BLaER1 (cell line): ENCODE results near the gene SART3.
A peak's percentile ranks its signal among the peaks of the same experiment; 100 is the strongest.

Experiments
- H3K27ac ChIP-seq: shearing (Covaris generic); formaldehyde crosslinking; 2 replicates; pipeline ENCODE4 v1.8.1; 2022
- H3K27me3 ChIP-seq: shearing (Covaris generic); formaldehyde crosslinking; 2 replicates; pipeline ENCODE4 v1.8.1; 2022
- H3K36me3 ChIP-seq: shearing (Covaris generic); formaldehyde crosslinking; 2 replicates; pipeline ENCODE4 v1.8.1; 2022
- H3K4me1 ChIP-seq: shearing (Covaris generic); formaldehyde crosslinking; 2 replicates; pipeline ENCODE4 v1.8.1; 2022
- H3K4me2 ChIP-seq: shearing (Covaris generic); formaldehyde crosslinking; 2 replicates; pipeline ENCODE4 v1.8.1; 2022
- H3K4me3 ChIP-seq: shearing (Covaris generic); formaldehyde crosslinking; 2 replicates; pipeline ENCODE4 v1.8.1; 2022
- H3K9ac ChIP-seq: shearing (Covaris generic); formaldehyde crosslinking; 2 replicates; pipeline ENCODE4 v1.8.1; 2022
- H3K9me3 ChIP-seq: shearing (Covaris generic); formaldehyde crosslinking; 2 replicates; pipeline ENCODE4 v1.8.1; 2022
- H4K20me1 ChIP-seq: shearing (Covaris generic); formaldehyde crosslinking; 2 replicates; pipeline ENCODE4 v1.8.1; 2022
- Cebpa-rat ChIP-seq: shearing (Covaris generic); IDR thresholded peaks from 2 replicates; pipeline ENCODE4 v1.8.1; 2022

SART3 gene

GRCh38 chr12:108479364-108480070, 81.5 kb downstream of the SART3 start:
- H4K20me1 ChIP-seq, result no peaks in the 10 kb centered on the region
- no peak for TF ChIP-seq Cebpa-rat
- H3K9me3 ChIP-seq, result no peaks in the 10 kb centered on the region
- H3K4me1 ChIP-seq, result 0 out of 2 replicates have a peak, but pooled peaks cover 5% of the 10 kb centered on the region
- H3K36me3 ChIP-seq, result no peaks in the 10 kb centered on the region
- no peak overlapping the region for H3K9ac ChIP-seq
- H3K27me3 ChIP-seq, result no peaks in the 10 kb centered on the region
- no peak overlapping the region for H3K4me2 ChIP-seq
- no peak overlapping the region for H3K27ac ChIP-seq
- no peak overlapping the region for H3K4me3 ChIP-seq

- 0 out of 2 replicates have a peak, but pooled peaks cover 5% of the 10 kb centered on the region for H3K4me1 ChIP-seq
- no peaks in the 10 kb centered on the region for H3K36me3 ChIP-seq
- 0 out of 2 replicates have a peak overlapping the region, but pooled peaks have one; percentile 5 for H3K4me2 ChIP-seq
- no peak overlapping the region for H3K4me3 ChIP-seq
- H3K9me3 ChIP-seq, result no peaks in the 10 kb centered on the region
- no peaks in the 10 kb centered on the region for H3K27me3 ChIP-seq
- no peak for TF ChIP-seq Cebpa-rat
- no peak overlapping the region for H3K9ac ChIP-seq
- no peaks in the 10 kb centered on the region for H4K20me1 ChIP-seq
- no peak overlapping the region for H3K27ac ChIP-seq
Measured at GRCh38 chr12:108478611-108479206, 82.3 kb downstream of the SART3 start.

GRCh38 chr12:108477881-108478259, 83.1 kb downstream of the SART3 start:
- TF ChIP-seq Cebpa-rat, result no peak
- Histone ChIP-seq H3K27me3 (no peaks in the 10 kb centered on the region), H3K9me3 (no peaks in the 10 kb centered on the region), H3K27ac (no peak overlapping the region), H3K4me3 (no peak overlapping the region), H3K4me1 (0 out of 2 replicates have a peak, but pooled peaks cover 5% of the 10 kb centered on the region), H3K4me2 (no peak overlapping the region), H3K36me3 (no peaks in the 10 kb centered on the region), H3K9ac (no peak overlapping the region), H4K20me1 (no peaks in the 10 kb centered on the region)

- no peaks in the 10 kb centered on the region for H4K20me1 ChIP-seq
- no peak overlapping the region for H3K4me3 ChIP-seq
- no peaks in the 10 kb centered on the region for H3K9me3 ChIP-seq
- H3K27me3 ChIP-seq, result no peaks in the 10 kb centered on the region
- no peak overlapping the region for H3K9ac ChIP-seq
- no peak for TF ChIP-seq Cebpa-rat
- H3K36me3 ChIP-seq, result no peaks in the 10 kb centered on the region
- 0 out of 2 replicates have a peak, but pooled peaks cover 5% of the 10 kb centered on the region for H3K4me1 ChIP-seq
- H3K4me2 ChIP-seq, result no peak overlapping the region
- H3K27ac ChIP-seq, result no peak overlapping the region
Measured at GRCh38 chr12:108477055-108477880, 83.7 kb downstream of the SART3 start.

- no peaks in the 10 kb centered on the region for H3K36me3 ChIP-seq
- no peaks in the 10 kb centered on the region for H3K27me3 ChIP-seq
- TF ChIP-seq Cebpa-rat, result no peak
- H3K4me3 ChIP-seq, result no peak overlapping the region
- 0 out of 2 replicates have a peak, but pooled peaks cover 2% of the 10 kb centered on the region for H4K20me1 ChIP-seq
- no peak overlapping the region for H3K27ac ChIP-seq
- no peaks in the 10 kb centered on the region for H3K9me3 ChIP-seq
- H3K4me1 ChIP-seq, result 0 out of 2 replicates have a peak, but pooled peaks cover 5% of the 10 kb centered on the region
- H3K9ac ChIP-seq, result no peak overlapping the region
- no peak overlapping the region for H3K4me2 ChIP-seq
Measured at GRCh38 chr12:108475396-108475795, 85.6 kb downstream of the SART3 start.

GRCh38 chr12:108473400-108474055, 87.4 kb downstream of the SART3 start:
- H3K4me1 ChIP-seq, result 0 out of 2 replicates have a peak, but pooled peaks cover 2% of the 10 kb centered on the region
- no peak overlapping the region for H3K4me2 ChIP-seq
- H4K20me1 ChIP-seq, result 0 out of 2 replicates have a peak, but pooled peaks cover 7% of the 10 kb centered on the region
- H3K27ac ChIP-seq, result no peak overlapping the region
- H3K4me3 ChIP-seq, result no peak overlapping the region
- no peak overlapping the region for H3K9ac ChIP-seq
- no peaks in the 10 kb centered on the region for H3K27me3 ChIP-seq
- no peaks in the 10 kb centered on the region for H3K36me3 ChIP-seq
- H3K9me3 ChIP-seq, result no peaks in the 10 kb centered on the region
- TF ChIP-seq Cebpa-rat, result no peak
